HEK293 (cell line): ENCODE data around the gene TIMM44.

Source experiments
- BCL11A ChIP-seq: fragments of 450-650 bp; formaldehyde crosslinking; IDR thresholded peaks from 2 replicates; pipeline ENCODE4 v1.5.1; 2016; ENCODE audit warnings: low read depth, missing biosample characterization, missing genetic modification characterization
- GLI2 ChIP-seq: fragments of 450-650 bp; formaldehyde crosslinking; IDR thresholded peaks from 2 replicates; pipeline ENCODE4; 2017; ENCODE audit warnings: missing biosample characterization, missing genetic modification characterization, low read depth, borderline replicate concordance
- GLI4 ChIP-seq: fragments of 450-650 bp; formaldehyde crosslinking; IDR thresholded peaks from 2 replicates; pipeline ENCODE4 v1.5.1; 2016; ENCODE audit warnings: missing biosample characterization, missing genetic modification characterization
- HOXD13 ChIP-seq: sonication (generic); formaldehyde crosslinking; IDR thresholded peaks from 2 replicates; pipeline ENCODE4 v1.8.0; 2022; ENCODE audit warnings: missing genetic modification reagents, borderline replicate concordance
- KLF17 ChIP-seq: fragments of 450-650 bp; formaldehyde crosslinking; IDR thresholded peaks from 2 replicates; pipeline ENCODE4 v1.5.1; 2016; ENCODE audit warnings: missing biosample characterization, missing genetic modification characterization
- SALL2 ChIP-seq: fragments of 450-650 bp; formaldehyde crosslinking; IDR thresholded peaks from 2 replicates; pipeline ENCODE4 v1.5.0; 2017; ENCODE audit warnings: missing biosample characterization, mild to moderate bottlenecking, missing genetic modification characterization, borderline replicate concordance
- TRIM28 ChIP-seq: IDR thresholded peaks from 2 replicates; pipeline ENCODE4 v1.6.1; 2011; ENCODE audit warnings: low read length, control low read depth, borderline replicate concordance
- ZBTB1 ChIP-seq: fragments of 450-650 bp; formaldehyde crosslinking; IDR thresholded peaks from 2 replicates; pipeline ENCODE4 v1.5.1; 2016; ENCODE audit warnings: missing biosample characterization, missing genetic modification characterization
- ZFP37 ChIP-seq: fragments of 450-650 bp; formaldehyde crosslinking; IDR thresholded peaks from 2 replicates; pipeline ENCODE4 v1.5.1; 2016; ENCODE audit warnings: missing biosample characterization, missing genetic modification characterization
- ZFP69B ChIP-seq: fragments of 450-650 bp; formaldehyde crosslinking; IDR thresholded peaks from 2 replicates; pipeline ENCODE4 v1.5.1; 2016; ENCODE audit warnings: missing biosample characterization, missing genetic modification characterization
- ZNF112 ChIP-seq: fragments of 450-650 bp; formaldehyde crosslinking; IDR thresholded peaks from 2 replicates; pipeline ENCODE4 v1.5.0; 2017; ENCODE audit warnings: missing biosample characterization, missing genetic modification characterization
- ZNF146 ChIP-seq: fragments of 450-650 bp; formaldehyde crosslinking; IDR thresholded peaks from 2 replicates; pipeline ENCODE4 v1.5.1; 2016; ENCODE audit warnings: missing biosample characterization, missing genetic modification characterization
- ZNF2 ChIP-seq: fragments of 450-650 bp; formaldehyde crosslinking; IDR thresholded peaks from 2 replicates; pipeline ENCODE4 v1.5.1; 2016; ENCODE audit warnings: missing biosample characterization, missing genetic modification characterization
- ZNF23 ChIP-seq: fragments of 450-650 bp; formaldehyde crosslinking; IDR thresholded peaks from 2 replicates; pipeline ENCODE4 v1.5.1; 2016; ENCODE audit warnings: missing biosample characterization, missing genetic modification characterization, borderline replicate concordance
- ZNF266 ChIP-seq: fragments of 450-650 bp; formaldehyde crosslinking; IDR thresholded peaks from 2 replicates; pipeline ENCODE4 v1.5.1; 2016; ENCODE audit warnings: missing biosample characterization, missing genetic modification characterization, low read depth
- ZNF274 ChIP-seq, 2 experiments: fragments of 200-500 bp in 1 of 2; fragments of 450-650 bp in 1 of 2; sonication (Bioruptor generic) in 1 of 2; formaldehyde crosslinking in 1 of 2; IDR thresholded peaks; 2 replicates each; pipeline versions ENCODE4 v1.5.1 to v1.6.1; 2014 to 2016; ENCODE audit warnings: borderline replicate concordance in 1 of 2, inconsistent platforms in 1 of 2, low read length in 1 of 2, missing biosample characterization in 1 of 2, missing genetic modification characterization in 1 of 2
- ZNF362 ChIP-seq: fragments of 450-650 bp; formaldehyde crosslinking; IDR thresholded peaks from 2 replicates; pipeline ENCODE4 v1.5.1; 2016; ENCODE audit warnings: missing biosample characterization, missing genetic modification characterization
- ZNF391 ChIP-seq: fragments of 450-650 bp; formaldehyde crosslinking; IDR thresholded peaks from 2 replicates; pipeline ENCODE4 v1.5.1; 2016; ENCODE audit warnings: low read depth, missing biosample characterization, missing genetic modification characterization, borderline replicate concordance
- ZNF404 ChIP-seq: fragments of 450-650 bp; formaldehyde crosslinking; IDR thresholded peaks from 2 replicates; pipeline ENCODE4 v1.5.1; 2017; ENCODE audit warnings: missing biosample characterization, missing genetic modification characterization
- ZNF416 ChIP-seq: fragments of 450-650 bp; formaldehyde crosslinking; IDR thresholded peaks from 2 replicates; pipeline ENCODE4 v1.5.1; 2016; ENCODE audit warnings: missing biosample characterization, missing genetic modification characterization
- ZNF426 ChIP-seq: fragments of 450-650 bp; formaldehyde crosslinking; IDR thresholded peaks from 2 replicates; pipeline ENCODE4 v1.5.1; 2017; ENCODE audit warnings: missing biosample characterization, missing genetic modification characterization, mild to moderate bottlenecking, inconsistent platforms, moderate library complexity
- ZNF529 ChIP-seq: fragments of 450-650 bp; formaldehyde crosslinking; IDR thresholded peaks from 2 replicates; pipeline ENCODE4 v1.5.1; 2017; ENCODE audit warnings: missing genetic modification characterization, missing biosample characterization; ENCODE audit not compliant: insufficient replicate concordance
- ZNF560 ChIP-seq: fragments of 450-650 bp; formaldehyde crosslinking; IDR thresholded peaks from 2 replicates; pipeline ENCODE4 v1.5.1; 2017; ENCODE audit warnings: missing biosample characterization, missing genetic modification characterization, borderline replicate concordance
- ZNF610 ChIP-seq: fragments of 450-650 bp; formaldehyde crosslinking; IDR thresholded peaks from 2 replicates; pipeline ENCODE4 v1.5.1; 2016; ENCODE audit warnings: missing biosample characterization, missing genetic modification characterization, borderline replicate concordance
- ZNF624 ChIP-seq: fragments of 450-650 bp; formaldehyde crosslinking; IDR thresholded peaks from 2 replicates; pipeline ENCODE4 v1.5.1; 2017; ENCODE audit warnings: missing biosample characterization, missing genetic modification characterization
- ZNF629 ChIP-seq: fragments of 450-650 bp; formaldehyde crosslinking; IDR thresholded peaks from 2 replicates; pipeline ENCODE4 v1.5.1; 2017; ENCODE audit warnings: missing biosample characterization, missing genetic modification characterization
- ZNF658 ChIP-seq: fragments of 450-650 bp; formaldehyde crosslinking; IDR thresholded peaks from 2 replicates; pipeline ENCODE4; 2016; ENCODE audit warnings: missing biosample characterization, missing genetic modification characterization
- ZNF660 ChIP-seq: fragments of 450-650 bp; IDR thresholded peaks from 2 replicates; pipeline ENCODE4 v1.5.1; 2018; ENCODE audit warnings: missing biosample characterization, mild to moderate bottlenecking, missing genetic modification characterization
- ZNF701 ChIP-seq: fragments of 450-650 bp; formaldehyde crosslinking; IDR thresholded peaks from 2 replicates; pipeline ENCODE4 v1.5.1; 2016; ENCODE audit warnings: missing biosample characterization, missing genetic modification characterization
- ZNF791 ChIP-seq: fragments of 450-650 bp; formaldehyde crosslinking; IDR thresholded peaks from 2 replicates; pipeline ENCODE4 v1.5.1; 2016; ENCODE audit warnings: missing biosample characterization, missing genetic modification characterization
- ZSCAN23 ChIP-seq: fragments of 450-650 bp; formaldehyde crosslinking; IDR thresholded peaks from 2 replicates; pipeline ENCODE4 v1.5.1; 2016; ENCODE audit warnings: missing biosample characterization, missing genetic modification characterization
- ZSCAN30 ChIP-seq: fragments of 450-650 bp; IDR thresholded peaks from 2 replicates; pipeline ENCODE4 v1.5.1; 2018; ENCODE audit warnings: missing biosample characterization, mild to moderate bottlenecking, missing genetic modification characterization, moderate library complexity
- TF ChIP-seq, protein P1 (sequence below): fragments of 450-650 bp; formaldehyde crosslinking; conservative IDR thresholded peaks from 2 replicates; pipeline ENCODE4 v1.5.1; 2016; ENCODE audit warnings: low read depth, missing biosample characterization, missing genetic modification characterization
- TF ChIP-seq, protein P2 (sequence below): fragments of 450-650 bp; IDR thresholded peaks from 2 replicates; pipeline ENCODE4 v1.5.1; 2018; ENCODE audit warnings: missing biosample characterization, missing genetic modification characterization

TIMM44 gene

GRCh38 chr19:7944177-7944761 lies 803 bp upstream of the TIMM44 start (continued):
- TF ChIP-seq ZSCAN23 (tag by site-specific recombination) (0 out of 2 replicates have a peak, but pooled peaks have one; percentile 44), ZNF791 (no peak), ZNF426 (tag by site-specific recombination) (no peak), ZNF610 (no peak; the same call in 1 of the 2 replicates), ZSCAN30 (tag by site-specific recombination) (0 out of 2 replicates have a peak, but pooled peaks have one; percentile 23), ZNF146 (no peak), ZNF629 (peak; percentile 32; the same call in 1 of the 2 replicates), ZNF362 (no peak), BCL11A (peak; percentile 15; the same call in 1 of the 2 replicates), ZNF658 (tag by site-specific recombination) (no peak), ZNF416 (tag by site-specific recombination) (no peak), ZNF2 (tag by site-specific recombination) (peak; percentile 87), ZNF560 (no peak), ZNF404 (tag by site-specific recombination) (no peak), ZNF274 (IDR thresholded peaks at IDR 0.05; ENCODE audit: low read length) (no peak), ZNF274 (tag by site-specific recombination; IDR thresholded peaks at IDR 0.05; ENCODE audit: borderline replicate concordance) (no peak), TRIM28 (no peak), GLI2 (tag by site-specific recombination) (no peak), ZNF624 (tag by site-specific recombination) (no peak), ZNF701 (tag by site-specific recombination) (no peak), ZBTB1 (tag by site-specific recombination) (no peak), ZNF660 (tag by site-specific recombination) (no peak; the same call in none of the 2 replicates), ZFP37 (tag by site-specific recombination) (peak; percentile 79; the same call in 1 of the 2 replicates), ZNF266 (tag by site-specific recombination) (no peak), ZNF23 (no peak), SALL2 (tag by site-specific recombination) (no peak), HOXD13 (CRISPR knock-in tag) (no peak), ZFP69B (tag by site-specific recombination) (peak; percentile 61; the same call in 1 of the 2 replicates), ZNF529 (tag by site-specific recombination) (no peak), GLI4 (no peak), ZNF391 (peak; percentile 100), KLF17 (tag by site-specific recombination) (0 out of 2 replicates have a peak, but pooled peaks have one; percentile 3), ZNF112 (no peak)
- TF ChIP-seq, protein P1, sequence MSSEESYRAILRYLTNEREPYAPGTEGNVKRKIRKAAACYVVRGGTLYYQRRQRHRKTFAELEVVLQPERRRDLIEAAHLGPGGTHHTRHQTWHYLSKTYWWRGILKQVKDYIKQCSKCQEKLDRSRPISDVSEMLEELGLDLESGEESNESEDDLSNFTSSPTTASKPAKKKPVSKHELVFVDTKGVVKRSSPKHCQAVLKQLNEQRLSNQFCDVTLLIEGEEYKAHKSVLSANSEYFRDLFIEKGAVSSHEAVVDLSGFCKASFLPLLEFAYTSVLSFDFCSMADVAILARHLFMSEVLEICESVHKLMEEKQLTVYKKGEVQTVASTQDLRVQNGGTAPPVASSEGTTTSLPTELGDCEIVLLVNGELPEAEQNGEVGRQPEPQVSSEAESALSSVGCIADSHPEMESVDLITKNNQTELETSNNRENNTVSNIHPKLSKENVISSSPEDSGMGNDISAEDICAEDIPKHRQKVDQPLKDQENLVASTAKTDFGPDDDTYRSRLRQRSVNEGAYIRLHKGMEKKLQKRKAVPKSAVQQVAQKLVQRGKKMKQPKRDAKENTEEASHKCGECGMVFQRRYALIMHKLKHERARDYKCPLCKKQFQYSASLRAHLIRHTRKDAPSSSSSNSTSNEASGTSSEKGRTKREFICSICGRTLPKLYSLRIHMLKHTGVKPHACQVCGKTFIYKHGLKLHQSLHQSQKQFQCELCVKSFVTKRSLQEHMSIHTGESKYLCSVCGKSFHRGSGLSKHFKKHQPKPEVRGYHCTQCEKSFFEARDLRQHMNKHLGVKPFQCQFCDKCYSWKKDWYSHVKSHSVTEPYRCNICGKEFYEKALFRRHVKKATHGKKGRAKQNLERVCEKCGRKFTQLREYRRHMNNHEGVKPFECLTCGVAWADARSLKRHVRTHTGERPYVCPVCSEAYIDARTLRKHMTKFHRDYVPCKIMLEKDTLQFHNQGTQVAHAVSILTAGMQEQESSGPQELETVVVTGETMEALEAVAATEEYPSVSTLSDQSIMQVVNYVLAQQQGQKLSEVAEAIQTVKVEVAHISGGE (tag by site-specific recombination), result no peak; the same call in 1 of the 2 replicates
- TF ChIP-seq, protein P2, sequence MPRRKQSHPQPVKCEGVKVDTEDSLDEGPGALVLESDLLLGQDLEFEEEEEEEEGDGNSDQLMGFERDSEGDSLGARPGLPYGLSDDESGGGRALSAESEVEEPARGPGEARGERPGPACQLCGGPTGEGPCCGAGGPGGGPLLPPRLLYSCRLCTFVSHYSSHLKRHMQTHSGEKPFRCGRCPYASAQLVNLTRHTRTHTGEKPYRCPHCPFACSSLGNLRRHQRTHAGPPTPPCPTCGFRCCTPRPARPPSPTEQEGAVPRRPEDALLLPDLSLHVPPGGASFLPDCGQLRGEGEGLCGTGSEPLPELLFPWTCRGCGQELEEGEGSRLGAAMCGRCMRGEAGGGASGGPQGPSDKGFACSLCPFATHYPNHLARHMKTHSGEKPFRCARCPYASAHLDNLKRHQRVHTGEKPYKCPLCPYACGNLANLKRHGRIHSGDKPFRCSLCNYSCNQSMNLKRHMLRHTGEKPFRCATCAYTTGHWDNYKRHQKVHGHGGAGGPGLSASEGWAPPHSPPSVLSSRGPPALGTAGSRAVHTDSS, result peak; percentile 75
